NCI-H146 (cell line): Measurements from ENCODE around the gene S100A14.
A peak's percentile ranks its signal among the peaks of the same experiment; 100 is the strongest.
"Not testable (repeated sequence)": the region's sequence is repeated elsewhere in the genome, so short reads cannot be mapped to it uniquely, and the experiment has no call there.

ENCODE experiments used
- DNase-seq: peaks from one replicate; lab custom pipeline; 2025; lab: John Stamatoyannopoulos, UW

Gene S100A14

GRCh38 chr1:153615406-153615805, 719 bp downstream of the S100A14 start:
- no peak for DNase-seq

DNA sequence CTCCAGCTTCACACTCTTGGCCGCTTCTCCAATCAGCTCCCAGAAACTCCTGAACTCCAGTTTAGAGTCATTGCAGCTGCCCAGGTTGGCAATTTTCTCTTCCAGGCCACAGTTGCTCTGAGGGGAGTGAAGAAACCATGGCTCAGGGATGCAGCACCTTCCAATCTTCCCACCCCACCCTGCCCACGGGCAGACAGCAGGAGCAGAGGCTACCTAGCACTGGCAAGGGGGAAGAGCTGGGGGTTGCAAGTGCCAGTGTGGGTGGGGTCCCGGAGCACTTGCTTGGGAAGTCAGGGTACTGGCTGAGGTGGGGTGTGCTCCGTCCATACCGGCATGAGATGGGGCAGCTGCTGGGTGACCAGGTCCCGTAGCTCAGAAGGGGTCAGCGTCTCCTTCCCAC, 1.2 kb downstream of the S100A14 start:
- DNase-seq, result no peak

- DNase-seq, result no peak
These were observed 1.8 kb downstream of the S100A14 start for GRCh38 chr1:153614189-153614900.

GRCh38 chr1:153613406-153613805, 2.7 kb downstream of the S100A14 start:
- no peak for DNase-seq

DNA sequence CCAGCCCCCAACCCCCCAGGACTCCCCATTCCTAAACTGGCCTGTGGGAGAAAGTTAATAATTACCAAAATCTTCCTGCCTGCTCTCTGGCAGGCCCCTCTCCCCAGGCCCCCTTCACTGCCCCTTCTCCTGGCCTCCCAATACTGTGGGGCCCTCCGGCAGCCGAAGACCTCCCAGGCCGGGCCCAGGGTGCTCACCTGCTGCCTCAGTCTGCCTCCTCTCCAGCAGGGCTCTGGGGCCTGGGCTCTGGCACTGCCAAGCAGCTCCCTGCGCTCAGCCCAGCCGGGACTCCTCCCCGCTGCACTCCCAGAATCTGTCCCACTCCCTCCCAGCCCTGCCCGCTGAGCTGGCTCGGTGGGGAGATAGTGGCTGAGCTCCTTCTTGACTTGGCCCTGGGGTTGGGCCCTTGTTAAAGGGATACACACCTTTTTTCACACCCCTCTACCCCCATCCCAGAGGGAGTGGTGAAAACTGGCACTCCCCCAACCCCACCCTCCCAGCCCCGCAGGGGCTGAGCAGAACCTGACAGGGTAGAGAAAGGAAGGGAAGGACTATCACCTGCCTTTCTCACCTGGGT, 3.3 kb downstream of the S100A14 start, which contains the start of gene S100A16:
Gene S100A16 (minus strand): TSS at position 383 of the 577 bp plus-strand sequence. CDS start 4,986 bp downstream, outside the sequence.
- DNase-seq, result no peak

- DNase-seq, result no peak
These were observed 3.9 kb downstream of the S100A14 start for GRCh38 chr1:153612111-153612754.

- no peak for DNase-seq
These were observed 4.8 kb downstream of the S100A14 start for GRCh38 chr1:153611356-153611755.

DNA sequence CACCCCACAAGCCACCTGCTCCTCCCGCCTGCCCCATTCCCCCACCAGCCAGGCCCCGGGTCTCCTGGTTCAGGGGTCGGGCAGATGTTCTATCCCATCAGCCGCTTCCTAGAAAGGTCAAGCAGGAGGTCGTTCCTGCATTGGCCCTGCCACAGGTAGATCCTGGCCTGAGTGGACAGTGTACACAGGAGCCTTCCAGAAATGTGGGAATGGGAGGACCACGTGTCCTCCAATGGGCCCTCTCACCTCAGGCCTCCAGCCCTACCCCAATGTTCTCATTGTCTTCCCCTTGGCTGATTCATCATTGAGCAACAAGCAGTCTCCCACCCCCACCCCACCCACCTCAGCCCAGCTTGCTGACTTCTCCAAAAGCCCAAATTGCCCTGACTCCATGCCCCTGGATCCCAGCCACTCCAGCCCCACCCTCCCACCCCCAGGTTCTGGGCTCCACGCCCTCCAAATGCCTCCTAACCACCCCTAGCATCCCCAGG, 5.3 kb downstream of the S100A14 start:
- no peak for DNase-seq

DNA sequence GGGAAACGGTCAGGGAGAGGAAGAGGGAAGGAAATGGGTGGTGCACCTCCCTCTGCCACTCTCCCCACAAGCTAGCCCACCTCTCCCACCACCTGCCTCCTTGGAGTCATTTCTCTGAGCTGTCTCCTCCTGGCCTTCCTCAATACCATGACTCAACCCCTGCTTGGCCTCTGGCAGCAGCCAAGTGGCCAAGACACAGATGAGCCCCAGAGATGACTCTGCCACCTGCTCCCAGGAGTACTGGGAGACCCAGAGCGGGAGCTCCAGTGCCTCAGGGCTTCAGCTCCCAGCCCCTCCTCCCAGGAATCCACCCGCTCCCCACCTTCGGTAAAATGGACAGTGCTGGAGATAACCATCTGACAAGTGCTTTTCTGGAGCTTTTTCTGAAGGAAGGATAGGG, 5.8 kb downstream of the S100A14 start:
- no peak for DNase-seq

DNA sequence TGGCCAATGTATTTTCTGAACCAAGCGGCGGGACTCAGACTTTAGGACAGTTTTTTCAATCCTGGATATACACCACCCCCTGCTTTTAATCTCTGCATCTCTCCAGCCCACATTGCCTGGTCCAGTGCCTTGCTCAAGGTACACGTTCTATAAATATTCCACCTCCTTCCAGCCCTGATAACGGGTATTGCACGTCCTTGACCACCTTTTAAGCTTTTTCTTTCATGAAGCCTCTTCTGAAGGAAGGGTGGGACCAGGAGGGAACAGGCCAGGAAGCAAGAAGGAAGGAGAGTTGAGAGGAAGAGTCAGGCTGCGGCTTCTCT, 6.6 kb downstream of the S100A14 start:
- DNase-seq, result no peak

DNA sequence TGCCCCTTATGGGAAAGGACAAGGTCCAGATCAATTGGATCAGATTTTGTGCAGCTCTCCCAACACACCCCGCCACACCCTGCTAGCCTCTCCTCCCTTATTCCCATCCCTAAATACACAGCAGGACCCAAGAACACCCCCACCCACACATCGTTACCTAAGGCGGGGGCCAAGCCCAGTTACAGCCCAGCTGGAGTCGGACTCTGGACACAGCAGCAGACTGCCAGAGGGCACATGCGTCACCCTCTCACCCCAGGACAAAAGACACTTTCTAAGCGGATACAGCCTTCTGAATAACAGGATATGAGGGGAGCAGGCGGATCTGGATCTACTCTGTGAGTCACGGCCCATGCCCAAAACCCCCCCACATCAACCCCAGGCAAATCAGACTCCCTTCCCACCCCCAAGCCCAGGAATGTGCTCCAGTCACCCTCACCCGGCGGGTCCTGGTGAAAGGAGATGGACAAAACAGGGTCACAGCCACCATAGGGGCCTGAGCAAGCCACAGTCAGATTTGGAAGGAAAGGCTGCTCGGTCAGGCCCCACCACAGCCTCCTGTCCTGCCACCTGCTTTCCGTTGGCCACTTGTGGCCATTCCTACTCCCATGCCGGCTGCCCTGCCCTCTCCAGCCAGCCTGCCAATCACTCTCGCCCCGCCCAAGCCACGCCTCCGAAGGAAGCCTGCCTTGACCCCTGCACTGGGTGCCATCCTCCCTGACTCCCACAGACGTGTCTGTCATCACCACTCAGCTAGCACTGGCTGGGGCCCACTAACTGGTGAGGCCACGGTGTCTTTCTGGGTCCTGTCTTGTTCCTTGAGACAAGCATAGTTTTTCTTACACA, 7.2 kb downstream of the S100A14 start:
- DNase-seq, result peak; percentile 76

DNA sequence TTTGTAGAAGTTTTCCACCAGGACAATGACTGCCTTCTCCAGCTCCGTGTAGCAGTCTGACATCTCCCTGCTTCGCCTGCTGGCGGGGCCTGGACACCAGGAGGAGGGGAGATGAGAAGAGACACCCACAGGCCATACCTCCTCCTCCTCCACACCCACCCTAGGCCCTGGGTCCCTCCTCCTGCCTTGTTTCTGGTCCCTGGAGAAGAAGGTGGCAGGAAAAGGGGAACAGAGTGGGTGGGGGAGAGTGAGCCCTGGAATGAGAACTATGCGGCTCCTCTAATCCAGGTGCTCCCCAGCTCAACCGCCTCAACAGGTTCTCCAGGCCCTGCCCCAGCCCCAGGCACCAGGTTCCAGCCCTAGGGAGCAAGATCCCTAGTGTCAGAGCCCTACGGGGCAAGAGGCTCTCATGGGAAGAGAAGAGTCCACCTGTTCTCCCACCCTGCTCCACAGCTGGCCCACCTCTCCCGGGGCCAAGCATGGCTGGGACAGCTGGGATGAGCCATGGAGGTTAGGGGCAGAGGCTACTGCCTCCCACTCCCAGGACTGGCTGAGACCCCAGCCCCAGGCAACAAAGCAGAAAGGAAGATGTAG, 7.9 kb downstream of the S100A14 start:
- no peak for DNase-seq

DNA sequence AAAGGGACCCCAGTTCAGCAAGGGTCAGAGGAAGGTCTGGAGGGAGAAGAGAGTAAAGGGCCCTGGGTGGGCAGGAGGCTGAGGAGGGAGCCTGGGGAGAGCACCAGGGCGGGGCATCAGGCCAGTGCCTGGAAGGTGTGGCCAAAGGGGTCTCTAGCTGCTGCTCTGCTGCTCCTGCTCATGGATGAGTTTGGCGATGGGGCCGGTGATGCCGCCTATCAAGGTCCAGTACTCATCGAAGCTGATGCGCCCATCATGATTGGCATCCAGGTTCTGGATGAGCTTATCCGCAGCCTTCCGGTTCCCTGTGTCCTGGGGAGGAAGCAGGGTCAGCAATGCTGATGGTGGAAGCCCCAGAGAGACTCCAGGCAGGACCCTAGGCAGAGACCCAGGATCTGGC, 8.7 kb downstream of the S100A14 start:
- DNase-seq, result no peak

DNA sequence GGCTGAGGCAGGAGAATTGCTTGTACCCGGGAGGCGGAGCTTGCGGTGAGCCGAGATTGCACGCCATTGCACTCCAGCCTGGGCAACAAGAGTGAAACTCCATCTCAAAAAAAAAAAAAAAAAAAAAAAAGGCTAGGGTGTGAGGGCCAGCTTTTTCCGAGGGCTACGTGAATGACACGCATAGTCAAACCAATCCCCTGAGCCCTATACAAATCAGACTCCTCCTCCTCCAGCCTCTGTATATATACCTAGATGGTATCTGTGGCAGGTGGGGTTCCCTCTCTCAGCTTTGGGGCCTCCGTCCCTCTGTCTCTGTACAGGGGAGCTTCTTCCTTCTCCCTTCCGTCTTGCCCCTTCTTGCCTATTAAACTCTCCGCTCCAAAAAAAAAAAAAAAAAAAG, 9.9 kb downstream of the S100A14 start:
- DNase-seq, result no peak

- DNase-seq, result no peak
These were observed 13.4 kb downstream of the S100A14 start for GRCh38 chr1:153602749-153603148.

DNA sequence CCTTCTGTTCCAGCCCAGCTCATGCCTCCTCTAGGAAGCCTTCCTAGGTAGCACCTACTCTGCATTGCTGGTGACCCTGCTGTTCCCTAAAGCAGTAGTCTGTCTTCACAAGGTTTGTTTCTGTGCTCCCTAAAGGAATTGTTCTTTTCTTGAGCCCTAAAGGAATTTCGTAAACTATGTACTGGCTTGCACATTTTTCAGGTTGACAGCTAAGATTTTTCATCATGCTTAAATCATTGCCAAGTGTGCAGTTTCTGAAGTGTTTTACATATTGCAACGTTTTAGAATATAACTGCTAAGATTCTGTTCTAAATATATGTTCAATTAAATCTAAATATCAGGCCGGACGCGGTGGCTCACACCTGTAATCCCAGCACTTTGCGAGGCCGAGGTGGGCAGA, 16.3 kb downstream of the S100A14 start:
- DNase-seq, result no peak

- DNase-seq, result peak; percentile 86
These were observed 17.6 kb downstream of the S100A14 start for GRCh38 chr1:153598309-153599172.

DNA sequence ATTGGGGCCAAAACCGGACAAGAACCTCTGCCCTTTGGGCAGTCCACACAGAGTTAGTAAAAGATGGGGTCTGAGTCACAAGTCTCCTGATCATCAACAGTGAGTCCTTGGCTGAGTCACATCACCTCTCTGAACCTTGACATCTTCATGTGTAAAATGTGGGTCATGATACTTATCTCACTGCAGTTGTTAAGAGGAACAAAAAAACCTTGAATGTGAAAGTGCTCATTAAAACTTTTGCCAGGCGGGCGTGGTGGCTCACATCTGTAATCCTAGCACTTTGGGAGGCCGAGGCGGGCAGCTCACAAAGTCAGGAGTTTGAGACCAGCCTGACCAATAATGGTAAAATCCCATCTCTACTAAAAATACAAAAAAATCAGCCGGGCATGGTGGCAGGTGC, 18.9 kb downstream of the S100A14 start:
- no peak for DNase-seq

- DNase-seq, result no peak
These were observed 23.4 kb downstream of the S100A14 start for GRCh38 chr1:153592748-153593147.

- no peak for DNase-seq
These were observed 27.6 kb downstream of the S100A14 start for GRCh38 chr1:153588482-153588881.

- DNase-seq, result not testable (repeated sequence)
These were observed 28.1 kb downstream of the S100A14 start for GRCh38 chr1:153588033-153588432.
